WTC11 (cell line): ENCODE results near the gene NTF3. TPM values are rescaled to one million over a fixed set of nuclear protein-coding genes. Genes with fewer than 3 reads are reported as not detected.

Experiments
- ATAC-seq: fragments of 200-7000 bp; cut with Tn5 transposase; 2 replicates; pipeline ENCODE4 v1.10.0; 2021; ENCODE audit warnings: mild to moderate bottlenecking, moderate library complexity
- CTCF ChIA-PET: fragments of 300-600 bp; sonication (Branson Sonifier 250); formaldehyde crosslinking; loops from one replicate; lab custom pipeline; 2021; ENCODE audit warnings: antibody characterized with exemption; lab: Charles Lee
- POLR2A ChIA-PET: fragments of 350-600 bp; sonication (Branson Sonifier 250); formaldehyde crosslinking; loops from one replicate; lab custom pipeline; 2021; ENCODE audit warnings: antibody characterized with exemption; lab: Charles Lee
- DNase-seq: peaks from one replicate; pipeline ENCODE4 v3.0.0; 2021; ENCODE audit warnings: low spot score
- H3K27ac Mint-ChIP-seq: 2 replicates; pipeline ENCODE4 v1.8.0; 2021; ENCODE audit warnings: mixed read lengths
- H3K27me3 Mint-ChIP-seq: 2 replicates; pipeline ENCODE4 v1.8.0; 2021; ENCODE audit warnings: low read depth, mild to moderate bottlenecking, moderate library complexity, mixed read lengths
- H3K36me3 Mint-ChIP-seq: 2 replicates; pipeline ENCODE4 v1.8.0; 2021; ENCODE audit warnings: mixed read lengths
- H3K4me1 Mint-ChIP-seq: 2 replicates; pipeline ENCODE4 v1.8.0; 2022; ENCODE audit warnings: mixed read lengths
- H3K4me3 Mint-ChIP-seq: 2 replicates; pipeline ENCODE4 v1.8.0; 2021; ENCODE audit warnings: mild to moderate bottlenecking, moderate library complexity, mixed read lengths
- H3K9me3 Mint-ChIP-seq: 2 replicates; pipeline ENCODE4 v1.8.0; 2021; ENCODE audit warnings: mixed read lengths
- CREB1 ChIP-seq: sonication (generic); formaldehyde crosslinking; IDR thresholded peaks from 2 replicates; pipeline ENCODE4 v1.8.0; 2023; ENCODE audit warnings: mild to moderate bottlenecking, missing genetic modification reagents
- ESRRA ChIP-seq: sonication (generic); formaldehyde crosslinking; IDR thresholded peaks from 2 replicates; pipeline ENCODE4 v1.8.1; 2022; ENCODE audit warnings: mild to moderate bottlenecking, missing genetic modification reagents, borderline replicate concordance
- FOXJ3 ChIP-seq: sonication (generic); formaldehyde crosslinking; IDR thresholded peaks from 2 replicates; pipeline ENCODE4 v1.9.0; 2021; ENCODE audit warnings: missing genetic modification reagents, mild to moderate bottlenecking, borderline replicate concordance
- FOXK1 ChIP-seq: sonication (generic); formaldehyde crosslinking; IDR thresholded peaks from 2 replicates; pipeline ENCODE4 v1.8.0; 2022; ENCODE audit warnings: mild to moderate bottlenecking, moderate library complexity, missing genetic modification reagents
- GABPB1 ChIP-seq: sonication (generic); formaldehyde crosslinking; IDR thresholded peaks from 2 replicates; pipeline ENCODE4 v1.8.1; 2023; ENCODE audit warnings: mild to moderate bottlenecking, missing genetic modification reagents
- TEAD4 ChIP-seq: sonication (generic); formaldehyde crosslinking; IDR thresholded peaks from 2 replicates; pipeline ENCODE4 v1.8.0; 2022; ENCODE audit warnings: mild to moderate bottlenecking, missing genetic modification reagents
- ZNF121 ChIP-seq: sonication (generic); formaldehyde crosslinking; IDR thresholded peaks from 2 replicates; pipeline ENCODE4 v1.8.0; 2023; ENCODE audit warnings: missing genetic modification reagents
- ZNF138 ChIP-seq: sonication (generic); formaldehyde crosslinking; conservative IDR thresholded peaks from 2 replicates; pipeline ENCODE4 v1.8.1; 2022; ENCODE audit warnings: mild to moderate bottlenecking, moderate library complexity, missing genetic modification reagents
- ZNF232 ChIP-seq: sonication (generic); formaldehyde crosslinking; IDR thresholded peaks from 2 replicates; pipeline ENCODE4 v1.8.0; 2022; ENCODE audit warnings: mild to moderate bottlenecking, missing genetic modification reagents
- ZNF396 ChIP-seq: fragments of 250-450 bp; sonication (Bioruptor Pico); IDR thresholded peaks from 2 replicates; pipeline ENCODE4 v1.8.0; 2021; ENCODE audit warnings: mild to moderate bottlenecking, moderate library complexity, borderline replicate concordance
- total RNA-seq: library from RNA; stranded (reverse); gene quantifications from 3 replicates; pipeline ENCODE4 v1.2.3, GENCODE V29; 2021
- TF ChIP-seq, protein P1 (sequence below): sonication (generic); formaldehyde crosslinking; IDR thresholded peaks from 2 replicates; pipeline ENCODE4 v1.8.0; 2022; ENCODE audit warnings: missing genetic modification reagents
- TF ChIP-seq, protein P2 (sequence below): sonication (generic); formaldehyde crosslinking; IDR thresholded peaks from 2 replicates; pipeline ENCODE4 v1.8.0; 2023; ENCODE audit warnings: missing genetic modification reagents
- TF ChIP-seq, protein P3 (sequence below): sonication (generic); formaldehyde crosslinking; IDR thresholded peaks from 2 replicates; pipeline ENCODE4 v1.8.1; 2022; ENCODE audit warnings: mild to moderate bottlenecking, missing genetic modification reagents, moderate library complexity, borderline replicate concordance
- TF ChIP-seq, protein P4 (sequence below): sonication (generic); formaldehyde crosslinking; IDR thresholded peaks from 2 replicates; pipeline ENCODE4 v1.8.1; 2023; ENCODE audit warnings: mild to moderate bottlenecking, missing genetic modification reagents
- TF ChIP-seq, protein P5 (sequence below): sonication (generic); formaldehyde crosslinking; IDR thresholded peaks from 2 replicates; pipeline ENCODE4 v1.8.1; 2022; ENCODE audit warnings: missing genetic modification reagents, borderline replicate concordance
- TF ChIP-seq, protein P6 (sequence below): sonication (generic); formaldehyde crosslinking; IDR thresholded peaks from 2 replicates; pipeline ENCODE4 v1.8.0; 2022; ENCODE audit warnings: mild to moderate bottlenecking, missing genetic modification reagents
- TF ChIP-seq, protein P7 (sequence below): sonication (generic); formaldehyde crosslinking; conservative IDR thresholded peaks from 2 replicates; pipeline ENCODE4 v1.8.1; 2022; ENCODE audit warnings: mild to moderate bottlenecking, missing genetic modification reagents
- TF ChIP-seq, protein P8 (sequence below): fragments of 250-450 bp; sonication (Bioruptor Pico); IDR thresholded peaks from 2 replicates; pipeline ENCODE4 v1.8.0; 2021; ENCODE audit warnings: mild to moderate bottlenecking

The NTF3 gene
- total RNA-seq, 1 experiment from 2014 or later = 1.3 TPM

DNA sequence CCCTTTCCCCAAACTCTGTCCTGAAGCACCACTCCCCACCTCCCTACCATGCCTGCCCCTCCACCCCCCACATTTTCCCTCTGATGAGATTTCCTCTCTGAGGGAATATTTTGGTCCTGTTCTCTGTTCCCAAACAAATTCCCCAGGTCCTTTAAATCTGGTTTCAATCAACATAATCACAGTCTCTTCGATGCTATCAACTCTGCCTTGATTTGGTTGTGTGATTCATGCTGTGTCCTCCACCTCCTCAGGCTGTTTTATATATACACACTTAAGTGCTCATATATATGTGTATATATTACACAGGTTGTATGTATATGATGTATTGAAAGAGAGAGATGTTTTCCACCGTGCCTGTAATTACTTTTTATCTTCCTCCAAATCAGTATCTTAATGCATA lies 36.0 kb downstream of the NTF3 start:
- ATAC-seq = no peak
- Mint-ChIP-seq H3K27ac (0 out of 2 replicates have a peak overlapping the region, but pooled peaks have one; percentile 22), H3K9me3 (no peaks in the 10 kb centered on the region), H3K4me1 (peaks cover 12% of the 10 kb centered on the region), H3K27me3 (no peaks in the 10 kb centered on the region), H3K36me3 (no peaks in the 10 kb centered on the region), H3K4me3 (no peak overlapping the region)
- ChIA-PET POLR2A (no interaction called here), CTCF (interaction anchor here (0.8 kb wide), 1 partner anchor 44 kb away, joined by 3 read pairs; no protein-coding TSS in a partner anchor)
- DNase-seq = no peak
- TF ChIP-seq, protein P1, sequence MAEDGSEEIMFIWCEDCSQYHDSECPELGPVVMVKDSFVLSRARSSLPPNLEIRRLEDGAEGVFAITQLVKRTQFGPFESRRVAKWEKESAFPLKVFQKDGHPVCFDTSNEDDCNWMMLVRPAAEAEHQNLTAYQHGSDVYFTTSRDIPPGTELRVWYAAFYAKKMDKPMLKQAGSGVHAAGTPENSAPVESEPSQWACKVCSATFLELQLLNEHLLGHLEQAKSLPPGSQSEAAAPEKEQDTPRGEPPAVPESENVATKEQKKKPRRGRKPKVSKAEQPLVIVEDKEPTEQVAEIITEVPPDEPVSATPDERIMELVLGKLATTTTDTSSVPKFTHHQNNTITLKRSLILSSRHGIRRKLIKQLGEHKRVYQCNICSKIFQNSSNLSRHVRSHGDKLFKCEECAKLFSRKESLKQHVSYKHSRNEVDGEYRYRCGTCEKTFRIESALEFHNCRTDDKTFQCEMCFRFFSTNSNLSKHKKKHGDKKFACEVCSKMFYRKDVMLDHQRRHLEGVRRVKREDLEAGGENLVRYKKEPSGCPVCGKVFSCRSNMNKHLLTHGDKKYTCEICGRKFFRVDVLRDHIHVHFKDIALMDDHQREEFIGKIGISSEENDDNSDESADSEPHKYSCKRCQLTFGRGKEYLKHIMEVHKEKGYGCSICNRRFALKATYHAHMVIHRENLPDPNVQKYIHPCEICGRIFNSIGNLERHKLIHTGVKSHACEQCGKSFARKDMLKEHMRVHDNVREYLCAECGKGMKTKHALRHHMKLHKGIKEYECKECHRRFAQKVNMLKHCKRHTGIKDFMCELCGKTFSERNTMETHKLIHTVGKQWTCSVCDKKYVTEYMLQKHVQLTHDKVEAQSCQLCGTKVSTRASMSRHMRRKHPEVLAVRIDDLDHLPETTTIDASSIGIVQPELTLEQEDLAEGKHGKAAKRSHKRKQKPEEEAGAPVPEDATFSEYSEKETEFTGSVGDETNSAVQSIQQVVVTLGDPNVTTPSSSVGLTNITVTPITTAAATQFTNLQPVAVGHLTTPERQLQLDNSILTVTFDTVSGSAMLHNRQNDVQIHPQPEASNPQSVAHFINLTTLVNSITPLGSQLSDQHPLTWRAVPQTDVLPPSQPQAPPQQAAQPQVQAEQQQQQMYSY (CRISPR knock-in tag) = no peak
- TF ChIP-seq, protein P2, sequence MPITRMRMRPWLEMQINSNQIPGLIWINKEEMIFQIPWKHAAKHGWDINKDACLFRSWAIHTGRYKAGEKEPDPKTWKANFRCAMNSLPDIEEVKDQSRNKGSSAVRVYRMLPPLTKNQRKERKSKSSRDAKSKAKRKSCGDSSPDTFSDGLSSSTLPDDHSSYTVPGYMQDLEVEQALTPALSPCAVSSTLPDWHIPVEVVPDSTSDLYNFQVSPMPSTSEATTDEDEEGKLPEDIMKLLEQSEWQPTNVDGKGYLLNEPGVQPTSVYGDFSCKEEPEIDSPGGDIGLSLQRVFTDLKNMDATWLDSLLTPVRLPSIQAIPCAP (CRISPR knock-in tag) = no peak
- TF ChIP-seq ESRRA (CRISPR knock-in tag) (no peak), TEAD4 (CRISPR knock-in tag) (no peak), ZNF138 (CRISPR knock-in tag) (no peak)
- TF ChIP-seq, protein P3, sequence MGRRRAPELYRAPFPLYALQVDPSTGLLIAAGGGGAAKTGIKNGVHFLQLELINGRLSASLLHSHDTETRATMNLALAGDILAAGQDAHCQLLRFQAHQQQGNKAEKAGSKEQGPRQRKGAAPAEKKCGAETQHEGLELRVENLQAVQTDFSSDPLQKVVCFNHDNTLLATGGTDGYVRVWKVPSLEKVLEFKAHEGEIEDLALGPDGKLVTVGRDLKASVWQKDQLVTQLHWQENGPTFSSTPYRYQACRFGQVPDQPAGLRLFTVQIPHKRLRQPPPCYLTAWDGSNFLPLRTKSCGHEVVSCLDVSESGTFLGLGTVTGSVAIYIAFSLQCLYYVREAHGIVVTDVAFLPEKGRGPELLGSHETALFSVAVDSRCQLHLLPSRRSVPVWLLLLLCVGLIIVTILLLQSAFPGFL = no peak
- TF ChIP-seq, protein P4, sequence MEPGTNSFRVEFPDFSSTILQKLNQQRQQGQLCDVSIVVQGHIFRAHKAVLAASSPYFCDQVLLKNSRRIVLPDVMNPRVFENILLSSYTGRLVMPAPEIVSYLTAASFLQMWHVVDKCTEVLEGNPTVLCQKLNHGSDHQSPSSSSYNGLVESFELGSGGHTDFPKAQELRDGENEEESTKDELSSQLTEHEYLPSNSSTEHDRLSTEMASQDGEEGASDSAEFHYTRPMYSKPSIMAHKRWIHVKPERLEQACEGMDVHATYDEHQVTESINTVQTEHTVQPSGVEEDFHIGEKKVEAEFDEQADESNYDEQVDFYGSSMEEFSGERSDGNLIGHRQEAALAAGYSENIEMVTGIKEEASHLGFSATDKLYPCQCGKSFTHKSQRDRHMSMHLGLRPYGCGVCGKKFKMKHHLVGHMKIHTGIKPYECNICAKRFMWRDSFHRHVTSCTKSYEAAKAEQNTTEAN (CRISPR knock-in tag) = no peak

DNA sequence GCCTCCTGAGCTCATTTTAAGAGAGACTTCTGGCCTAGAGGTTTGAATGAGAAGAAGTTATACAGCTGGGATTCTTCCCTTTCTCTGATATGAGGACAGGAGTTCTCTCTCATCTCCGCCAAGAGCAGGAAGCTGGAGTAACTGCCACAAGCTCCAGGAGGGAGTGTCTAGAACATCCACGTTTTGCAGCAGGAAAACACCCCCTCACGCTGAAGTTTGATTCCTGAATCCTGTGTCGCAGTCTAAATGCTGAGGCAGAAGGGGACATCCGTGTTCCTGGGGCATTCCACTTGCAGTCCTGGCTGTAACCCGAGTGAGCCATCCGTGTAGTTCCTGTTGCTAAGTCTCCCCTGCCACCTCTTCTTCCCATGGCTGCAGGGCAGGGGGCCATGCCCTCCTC lies 38.3 kb downstream of the NTF3 start:
- CTCF ChIA-PET = no interaction called here
- ATAC-seq (no peak), DNase-seq (no peak)
- Mint-ChIP-seq H3K4me3 (no peak overlapping the region), H3K4me1 (peaks cover 23% of the 10 kb centered on the region), H3K36me3 (no peaks in the 10 kb centered on the region), H3K9me3 (no peaks in the 10 kb centered on the region), H3K27me3 (no peaks in the 10 kb centered on the region), H3K27ac (peak overlapping the region; percentile 76)
- POLR2A ChIA-PET = no interaction called here
- no peak for TF ChIP-seq GABPB1
- TF ChIP-seq, protein P5, sequence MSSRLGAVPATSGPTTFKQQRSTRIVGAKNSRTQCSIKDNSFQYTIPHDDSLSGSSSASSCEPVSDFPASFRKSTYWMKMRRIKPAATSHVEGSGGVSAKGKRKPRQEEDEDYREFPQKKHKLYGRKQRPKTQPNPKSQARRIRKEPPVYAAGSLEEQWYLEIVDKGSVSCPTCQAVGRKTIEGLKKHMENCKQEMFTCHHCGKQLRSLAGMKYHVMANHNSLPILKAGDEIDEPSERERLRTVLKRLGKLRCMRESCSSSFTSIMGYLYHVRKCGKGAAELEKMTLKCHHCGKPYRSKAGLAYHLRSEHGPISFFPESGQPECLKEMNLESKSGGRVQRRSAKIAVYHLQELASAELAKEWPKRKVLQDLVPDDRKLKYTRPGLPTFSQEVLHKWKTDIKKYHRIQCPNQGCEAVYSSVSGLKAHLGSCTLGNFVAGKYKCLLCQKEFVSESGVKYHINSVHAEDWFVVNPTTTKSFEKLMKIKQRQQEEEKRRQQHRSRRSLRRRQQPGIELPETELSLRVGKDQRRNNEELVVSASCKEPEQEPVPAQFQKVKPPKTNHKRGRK (CRISPR knock-in tag) = no peak
- no peak for TF ChIP-seq FOXK1 (CRISPR knock-in tag)
- TF ChIP-seq FOXJ3 (CRISPR knock-in tag) = no peak
- no peak for TF ChIP-seq CREB1 (CRISPR knock-in tag)
- TF ChIP-seq, protein P3 = no peak
- TF ChIP-seq, protein P6, sequence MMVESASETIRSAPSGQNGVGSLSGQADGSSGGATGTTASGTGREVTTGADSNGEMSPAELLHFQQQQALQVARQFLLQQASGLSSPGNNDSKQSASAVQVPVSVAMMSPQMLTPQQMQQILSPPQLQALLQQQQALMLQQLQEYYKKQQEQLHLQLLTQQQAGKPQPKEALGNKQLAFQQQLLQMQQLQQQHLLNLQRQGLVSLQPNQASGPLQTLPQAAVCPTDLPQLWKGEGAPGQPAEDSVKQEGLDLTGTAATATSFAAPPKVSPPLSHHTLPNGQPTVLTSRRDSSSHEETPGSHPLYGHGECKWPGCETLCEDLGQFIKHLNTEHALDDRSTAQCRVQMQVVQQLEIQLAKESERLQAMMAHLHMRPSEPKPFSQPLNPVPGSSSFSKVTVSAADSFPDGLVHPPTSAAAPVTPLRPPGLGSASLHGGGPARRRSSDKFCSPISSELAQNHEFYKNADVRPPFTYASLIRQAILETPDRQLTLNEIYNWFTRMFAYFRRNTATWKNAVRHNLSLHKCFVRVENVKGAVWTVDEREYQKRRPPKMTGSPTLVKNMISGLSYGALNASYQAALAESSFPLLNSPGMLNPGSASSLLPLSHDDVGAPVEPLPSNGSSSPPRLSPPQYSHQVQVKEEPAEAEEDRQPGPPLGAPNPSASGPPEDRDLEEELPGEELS (CRISPR knock-in tag) = no peak
- no peak for TF ChIP-seq ZNF232 (CRISPR knock-in tag)
- TF ChIP-seq, protein P7, sequence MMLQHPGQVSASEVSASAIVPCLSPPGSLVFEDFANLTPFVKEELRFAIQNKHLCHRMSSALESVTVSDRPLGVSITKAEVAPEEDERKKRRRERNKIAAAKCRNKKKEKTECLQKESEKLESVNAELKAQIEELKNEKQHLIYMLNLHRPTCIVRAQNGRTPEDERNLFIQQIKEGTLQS (CRISPR knock-in tag) = no peak
- no peak for TF ChIP-seq ZNF396
- TF ChIP-seq, protein P8, sequence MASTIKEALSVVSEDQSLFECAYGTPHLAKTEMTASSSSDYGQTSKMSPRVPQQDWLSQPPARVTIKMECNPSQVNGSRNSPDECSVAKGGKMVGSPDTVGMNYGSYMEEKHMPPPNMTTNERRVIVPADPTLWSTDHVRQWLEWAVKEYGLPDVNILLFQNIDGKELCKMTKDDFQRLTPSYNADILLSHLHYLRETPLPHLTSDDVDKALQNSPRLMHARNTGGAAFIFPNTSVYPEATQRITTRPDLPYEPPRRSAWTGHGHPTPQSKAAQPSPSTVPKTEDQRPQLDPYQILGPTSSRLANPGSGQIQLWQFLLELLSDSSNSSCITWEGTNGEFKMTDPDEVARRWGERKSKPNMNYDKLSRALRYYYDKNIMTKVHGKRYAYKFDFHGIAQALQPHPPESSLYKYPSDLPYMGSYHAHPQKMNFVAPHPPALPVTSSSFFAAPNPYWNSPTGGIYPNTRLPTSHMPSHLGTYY (CRISPR knock-in tag) = no peak
- TF ChIP-seq ZNF121 (CRISPR knock-in tag) = no peak
